Measurements from ENCODE around the gene PATJ.

DNA sequence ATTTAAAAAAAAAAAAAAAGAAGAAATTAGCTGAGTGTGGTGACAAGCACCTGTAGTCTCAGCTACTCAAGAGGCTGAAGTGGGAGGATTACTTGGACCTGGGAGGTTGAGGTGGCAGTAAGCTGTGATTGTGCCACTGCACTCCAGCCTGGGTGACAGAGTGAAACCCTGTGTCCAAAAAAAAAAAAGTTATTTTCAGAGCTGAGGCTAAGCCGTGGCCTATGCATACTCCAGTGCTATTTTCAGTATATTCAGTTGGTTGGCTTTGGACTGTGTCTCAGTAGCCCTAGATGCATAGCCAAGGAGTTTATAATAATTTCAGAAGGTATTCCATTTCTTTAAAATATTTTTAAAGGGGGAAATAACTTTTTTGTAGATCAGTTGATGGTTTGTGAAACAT is 311.9 kb downstream of the PATJ start:
- TF ChIP-seq, protein P1, sequence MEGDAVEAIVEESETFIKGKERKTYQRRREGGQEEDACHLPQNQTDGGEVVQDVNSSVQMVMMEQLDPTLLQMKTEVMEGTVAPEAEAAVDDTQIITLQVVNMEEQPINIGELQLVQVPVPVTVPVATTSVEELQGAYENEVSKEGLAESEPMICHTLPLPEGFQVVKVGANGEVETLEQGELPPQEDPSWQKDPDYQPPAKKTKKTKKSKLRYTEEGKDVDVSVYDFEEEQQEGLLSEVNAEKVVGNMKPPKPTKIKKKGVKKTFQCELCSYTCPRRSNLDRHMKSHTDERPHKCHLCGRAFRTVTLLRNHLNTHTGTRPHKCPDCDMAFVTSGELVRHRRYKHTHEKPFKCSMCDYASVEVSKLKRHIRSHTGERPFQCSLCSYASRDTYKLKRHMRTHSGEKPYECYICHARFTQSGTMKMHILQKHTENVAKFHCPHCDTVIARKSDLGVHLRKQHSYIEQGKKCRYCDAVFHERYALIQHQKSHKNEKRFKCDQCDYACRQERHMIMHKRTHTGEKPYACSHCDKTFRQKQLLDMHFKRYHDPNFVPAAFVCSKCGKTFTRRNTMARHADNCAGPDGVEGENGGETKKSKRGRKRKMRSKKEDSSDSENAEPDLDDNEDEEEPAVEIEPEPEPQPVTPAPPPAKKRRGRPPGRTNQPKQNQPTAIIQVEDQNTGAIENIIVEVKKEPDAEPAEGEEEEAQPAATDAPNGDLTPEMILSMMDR (IDR thresholded peaks at IDR 0.05) = no peak
- no peak for TF ChIP-seq POLR2AphosphoS5 (IDR thresholded peaks at IDR 0.05)
